SK-N-SH (cell line): ENCODE data around the gene HTR2C. TPM values are rescaled to one million over a fixed set of nuclear protein-coding genes. Genes with fewer than 3 reads are reported as not detected.

Source experiments
- CTCF ChIA-PET: fragments of 300-600, 350-600 bp; formaldehyde crosslinking; extraction: SDS; loops from one replicate; lab custom pipeline; 2021; lab: Yijun Ruan, JAX
- POLR2A ChIA-PET: fragments of 350-600 bp; sonication (Branson Sonifier 250); formaldehyde crosslinking; extraction: SDS; loops from one replicate; lab custom pipeline; 2020; ENCODE audit warnings: antibody characterized with exemption, inconsistent platforms; lab: Yijun Ruan, JAX
- DNase-seq: peaks from one replicate; pipeline ENCODE4 v3.0.0; 2012
- H2AFZ ChIP-seq: fragments of 200-600 bp; sonication (generic); 2 replicates; pipeline ENCODE4 v1.8.1; 2016; ENCODE audit warnings: antibody characterized with exemption, mild to moderate bottlenecking, low read depth
- H3F3A ChIP-seq: fragments of 200-600 bp; sonication (generic); replicated peaks from 2 replicates; pipeline ENCODE3; 2016; ENCODE audit warnings: antibody characterized with exemption, mild to moderate bottlenecking; ENCODE audit not compliant: insufficient read depth
- H3K27ac ChIP-seq, 2 experiments: fragments of 200-500 bp in 1 of 2; fragments of 200-600 bp in 1 of 2; sonication (Bioruptor generic) in 1 of 2; sonication (generic), shearing (Covaris generic) in 1 of 2; 2 replicates each; pipeline versions ENCODE4 v1.5.1 to v1.6.1; 2014 to 2016; ENCODE audit warnings: low read depth in 2 of 2, inconsistent platforms in 1 of 2, low read length in 1 of 2, mild to moderate bottlenecking in 1 of 2, mixed read lengths in 1 of 2
- H3K27me3 ChIP-seq: fragments of 200-600 bp; sonication (generic), shearing (Covaris generic); 2 replicates; pipeline ENCODE4 v1.6.1; 2016; ENCODE audit warnings: mixed run types; ENCODE audit not compliant: insufficient read depth
- H3K36me3 ChIP-seq, 2 experiments: fragments of 200-500 bp in 1 of 2; fragments of 200-600 bp in 1 of 2; sonication (Bioruptor generic) in 1 of 2; sonication (generic) in 1 of 2; replicated peaks in 1 of 2; 2 replicates each; pipeline versions ENCODE3 to v1.5.1; 2014 to 2016; ENCODE audit warnings: low read length in 1 of 2, mild to moderate bottlenecking in 1 of 2; ENCODE audit not compliant: insufficient read depth in 2 of 2, control insufficient read depth in 1 of 2
- H3K4me1 ChIP-seq, 2 experiments: fragments of 200-500 bp in 1 of 2; fragments of 200-600 bp in 1 of 2; sonication (Bioruptor generic) in 1 of 2; sonication (generic), shearing (Covaris generic) in 1 of 2; 2 replicates each; pipeline versions ENCODE4 v1.5.1 to v1.6.1; 2014 to 2016; ENCODE audit warnings: low read depth in 1 of 2, low read length in 1 of 2, mixed run types in 1 of 2; ENCODE audit not compliant: insufficient read depth in 2 of 2, control insufficient read depth in 1 of 2
- H3K4me2 ChIP-seq: fragments of 200-600 bp; sonication (generic), shearing (Covaris generic); 2 replicates; pipeline ENCODE4 v1.6.1; 2017; ENCODE audit warnings: mixed run types
- H3K4me3 ChIP-seq, 2 experiments: fragments of 200-500 bp in 1 of 2; fragments of 200-600 bp in 1 of 2; sonication (Bioruptor generic) in 1 of 2; sonication (generic), shearing (Covaris generic) in 1 of 2; 2 replicates each; pipeline versions ENCODE4 v1.5.1 to v1.8.1; 2014 to 2016; ENCODE audit warnings: low read depth in 2 of 2, inconsistent platforms in 1 of 2, low read length in 1 of 2, mild to moderate bottlenecking in 1 of 2, mixed read lengths in 1 of 2, moderate library complexity in 1 of 2
- H3K79me2 ChIP-seq: fragments of 200-600 bp; sonication (generic); 2 replicates; pipeline ENCODE4 v1.8.1; 2017; ENCODE audit warnings: mild to moderate bottlenecking; ENCODE audit not compliant: insufficient read depth
- H3K9ac ChIP-seq: fragments of 200-600 bp; sonication (generic); 2 replicates; pipeline ENCODE4 v1.6.1; 2017; ENCODE audit warnings: mixed run types
- H3K9me2 ChIP-seq: fragments of 200-600 bp; sonication (generic); 2 replicates; pipeline ENCODE4 v1.6.1; 2017; ENCODE audit warnings: mixed run types
- H3K9me3 ChIP-seq: fragments of 200-600 bp; sonication (generic); 2 replicates; pipeline ENCODE4 v1.6.1; 2017; ENCODE audit warnings: mixed run types, mild to moderate bottlenecking, moderate library complexity
- H4K20me1 ChIP-seq: fragments of 200-600 bp; sonication (generic); 2 replicates; pipeline ENCODE4 v1.6.1; 2017; ENCODE audit warnings: mild to moderate bottlenecking, mixed run types; ENCODE audit not compliant: insufficient read depth
- CTCF ChIP-seq: fragments of 200-600 bp; sonication (generic); IDR thresholded peaks from 2 replicates; pipeline ENCODE4 v1.6.1; 2017; ENCODE audit warnings: antibody characterized with exemption, mild to moderate bottlenecking, moderate library complexity
- ELF1 ChIP-seq: IDR thresholded peaks from 2 replicates; pipeline ENCODE4 v1.4.0; 2012
- EP300 ChIP-seq, 2 experiments: IDR thresholded peaks; 2 replicates each; pipeline versions ENCODE4 v1.4.0 to v1.6.1; 2012; ENCODE audit warnings: borderline replicate concordance in 1 of 2, low read depth in 1 of 2, low read length in 1 of 2
- FOSL2 ChIP-seq: IDR thresholded peaks from 2 replicates; pipeline ENCODE4 v1.4.0; 2012; ENCODE audit warnings: low read depth, mild to moderate bottlenecking, moderate library complexity, borderline replicate concordance
- IRF3 ChIP-seq: fragments of 150-350 bp; IDR thresholded peaks from 2 replicates; pipeline ENCODE4 v1.6.1; 2016; ENCODE audit warnings: mild to moderate bottlenecking, low read depth, low read length
- JUND ChIP-seq: IDR thresholded peaks from 2 replicates; pipeline ENCODE4 v1.4.0; 2012
- MEF2A ChIP-seq: IDR thresholded peaks from 2 replicates; pipeline ENCODE4 v1.4.0; 2012; ENCODE audit warnings: low read depth, borderline replicate concordance
- MXI1 ChIP-seq: IDR thresholded peaks from 2 replicates; pipeline ENCODE4 v1.6.1; 2012; ENCODE audit warnings: mild to moderate bottlenecking, low read depth, low read length, improper control_type of control experiment
- PBX3 ChIP-seq: IDR thresholded peaks from 2 replicates; pipeline ENCODE4; 2012
- RFX5 ChIP-seq: IDR thresholded peaks from 2 replicates; pipeline ENCODE4 v1.6.1; 2012; ENCODE audit warnings: mild to moderate bottlenecking, improper control_type of control experiment, low read length
- TAF1 ChIP-seq: IDR thresholded peaks from 2 replicates; pipeline ENCODE4 v1.6.1; 2012; ENCODE audit warnings: low read depth, mild to moderate bottlenecking, low read length, moderate library complexity, borderline replicate concordance
- TCF12 ChIP-seq: IDR thresholded peaks from 2 replicates; pipeline ENCODE4 v1.4.0; 2012
- USF1 ChIP-seq: IDR thresholded peaks from 2 replicates; pipeline ENCODE4 v1.4.0; 2012; ENCODE audit warnings: low read depth, borderline replicate concordance
- USF2 ChIP-seq: fragments of 150-350 bp; IDR thresholded peaks from 2 replicates; pipeline ENCODE4 v1.6.1; 2017; ENCODE audit warnings: antibody characterized with exemption, low read length, low read depth, borderline replicate concordance
- YY1 ChIP-seq: IDR thresholded peaks from 2 replicates; pipeline ENCODE4 v1.4.0; 2012; ENCODE audit warnings: low read depth, mild to moderate bottlenecking
- ZBTB33 ChIP-seq: IDR thresholded peaks from 2 replicates; pipeline ENCODE4 v1.4.0; 2012; ENCODE audit warnings: low read depth, borderline replicate concordance
- WGBS: methylation state at CpG from one replicate; pipeline ENCODE4 v1.1.6; 2017; ENCODE audit warnings: low lambda C conversion rate; 5-methylcytosine and 5-hydroxymethylcytosine counted together
- polyA plus RNA-seq, 3 experiments: library from polyadenylated mRNA; depleted of rRNA; stranded (reverse); fragments of >200 nt; gene quantifications; 2 replicates each; pipeline ENCODE4 v1.2.3, GENCODE V29; 2012

The HTR2C gene
- polyA plus RNA-seq, 1 of the 3 experiments (the other 2 are of a cell fraction), result 0.02 TPM

GRCh38 chrX:114599305-114599704 is 15.4 kb downstream of the HTR2C start:
- Histone ChIP-seq H3K4me2 (no peak overlapping the region), H3K36me3 (no peaks in the 10 kb centered on the region), H2AFZ (no peak overlapping the region), H3K4me3 (no peak overlapping the region), H3K4me1 (no peaks in the 10 kb centered on the region; a peak in 1 of 4 replicates), H3K79me2 (no peaks in the 10 kb centered on the region), H3K9ac (no peak overlapping the region), H3F3A (no peaks in the 10 kb centered on the region), H3K27me3 (no peaks in the 10 kb centered on the region), H3K27ac (no peak overlapping the region), H3K9me3 (no peaks in the 10 kb centered on the region), H4K20me1 (no peaks in the 10 kb centered on the region), H3K9me2 (no peaks in the 10 kb centered on the region)
- TF ChIP-seq TCF12 (peak; percentile 57; the same call in 1 of the 2 replicates), PBX3 (peak; percentile 31; the same call in 1 of the 2 replicates), MXI1 (no peak), FOSL2 (0 out of 2 replicates have a peak, but pooled peaks have one; percentile 13), JUND (peak; percentile 38; the same call in 1 of the 2 replicates), IRF3 (no peak)
- no peak for DNase-seq
- 9% methylated on average over 1 of the region's 1 CpG for WGBS
- ChIA-PET POLR2A (no interaction called here), CTCF (interaction anchor here (0.6 to 1.7 kb wide), 3 partner anchors 11 to 671 kb away, joined by 3 to 6 read pairs (median 3); no protein-coding TSS in a partner anchor)

GRCh38 chrX:114599911-114600310 is 16.0 kb downstream of the HTR2C start:
- Histone ChIP-seq H3F3A (no peaks in the 10 kb centered on the region), H3K4me1 (no peaks in the 10 kb centered on the region; a peak in 1 of 4 replicates), H4K20me1 (no peaks in the 10 kb centered on the region), H3K9me3 (no peaks in the 10 kb centered on the region), H3K4me2 (no peak overlapping the region), H3K36me3 (no peaks in the 10 kb centered on the region), H2AFZ (no peak overlapping the region), H3K27me3 (no peaks in the 10 kb centered on the region), H3K9ac (no peak overlapping the region), H3K27ac (no peak overlapping the region), H3K79me2 (no peaks in the 10 kb centered on the region), H3K4me3 (no peak overlapping the region), H3K9me2 (no peaks in the 10 kb centered on the region)
- 47% methylated on average over 4 of the region's 4 CpGs for WGBS
- DNase-seq, result no peak
- CTCF ChIA-PET, result interaction anchor here (1.3 kb wide), 1 partner anchor 11 kb away, joined by 3 read pairs; no protein-coding TSS in a partner anchor
- TF ChIP-seq USF2 (no peak), YY1 (no peak), EP300 (IDR thresholded peaks at IDR 0.05; ENCODE audit: borderline replicate concordance in 1 of 2, low read depth in 1 of 2, low read length in 1 of 2) (no peak), CTCF (no peak), MXI1 (no peak), ELF1 (no peak), ZBTB33 (no peak), MEF2A (no peak), IRF3 (no peak), RFX5 (no peak), TAF1 (no peak), USF1 (no peak)
- POLR2A ChIA-PET, result no interaction called here
